LNCAP (cell line): ENCODE measurements around the gene ZNF33B.

Source experiments
- TF ChIP-seq, protein P1 (sequence below): fragments of 450-650 bp; IDR thresholded peaks from 2 replicates; pipeline ENCODE4 v1.5.1; 2017; ENCODE audit warnings: mild to moderate bottlenecking

ZNF33B gene

DNA sequence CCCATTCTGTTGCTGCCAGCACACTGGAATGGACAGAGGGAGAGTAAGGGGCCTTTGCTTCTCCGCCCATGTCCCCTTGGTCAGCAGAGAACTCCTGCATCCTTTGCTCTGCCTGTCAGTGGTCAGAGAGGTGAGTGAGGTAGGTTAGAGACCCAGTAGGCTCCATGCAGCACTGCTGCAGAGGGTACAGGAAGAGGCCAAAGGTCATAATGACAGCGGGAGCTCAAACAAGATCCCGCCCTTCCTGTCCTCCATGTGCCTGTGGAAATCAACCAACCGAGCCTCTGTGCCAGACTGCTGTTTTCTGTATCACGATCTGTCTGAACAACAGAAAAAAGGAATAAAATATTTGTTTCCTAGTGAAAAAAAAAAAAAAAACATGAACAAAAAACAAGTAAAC lies 81.4 kb downstream of the ZNF33B start:
- TF ChIP-seq, protein P1, sequence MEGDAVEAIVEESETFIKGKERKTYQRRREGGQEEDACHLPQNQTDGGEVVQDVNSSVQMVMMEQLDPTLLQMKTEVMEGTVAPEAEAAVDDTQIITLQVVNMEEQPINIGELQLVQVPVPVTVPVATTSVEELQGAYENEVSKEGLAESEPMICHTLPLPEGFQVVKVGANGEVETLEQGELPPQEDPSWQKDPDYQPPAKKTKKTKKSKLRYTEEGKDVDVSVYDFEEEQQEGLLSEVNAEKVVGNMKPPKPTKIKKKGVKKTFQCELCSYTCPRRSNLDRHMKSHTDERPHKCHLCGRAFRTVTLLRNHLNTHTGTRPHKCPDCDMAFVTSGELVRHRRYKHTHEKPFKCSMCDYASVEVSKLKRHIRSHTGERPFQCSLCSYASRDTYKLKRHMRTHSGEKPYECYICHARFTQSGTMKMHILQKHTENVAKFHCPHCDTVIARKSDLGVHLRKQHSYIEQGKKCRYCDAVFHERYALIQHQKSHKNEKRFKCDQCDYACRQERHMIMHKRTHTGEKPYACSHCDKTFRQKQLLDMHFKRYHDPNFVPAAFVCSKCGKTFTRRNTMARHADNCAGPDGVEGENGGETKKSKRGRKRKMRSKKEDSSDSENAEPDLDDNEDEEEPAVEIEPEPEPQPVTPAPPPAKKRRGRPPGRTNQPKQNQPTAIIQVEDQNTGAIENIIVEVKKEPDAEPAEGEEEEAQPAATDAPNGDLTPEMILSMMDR, result no peak

DNA sequence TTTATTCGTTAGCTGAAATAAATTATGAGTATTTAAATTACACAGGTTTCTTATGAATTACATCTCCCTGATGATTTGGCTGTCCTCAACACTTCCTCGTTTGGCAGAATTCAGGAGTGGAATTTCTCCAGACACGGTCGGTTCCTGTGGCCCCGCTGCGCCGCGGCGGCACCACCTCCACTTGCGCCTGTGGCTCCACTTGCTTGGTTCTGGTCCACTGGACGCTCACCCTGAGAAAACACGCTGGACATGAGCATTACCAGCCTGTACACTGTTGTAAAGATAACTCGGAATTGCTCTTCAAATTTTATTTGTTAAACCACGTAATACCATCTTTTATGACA lies 85.3 kb downstream of the ZNF33B start:
- TF ChIP-seq, protein P1, result no peak

DNA sequence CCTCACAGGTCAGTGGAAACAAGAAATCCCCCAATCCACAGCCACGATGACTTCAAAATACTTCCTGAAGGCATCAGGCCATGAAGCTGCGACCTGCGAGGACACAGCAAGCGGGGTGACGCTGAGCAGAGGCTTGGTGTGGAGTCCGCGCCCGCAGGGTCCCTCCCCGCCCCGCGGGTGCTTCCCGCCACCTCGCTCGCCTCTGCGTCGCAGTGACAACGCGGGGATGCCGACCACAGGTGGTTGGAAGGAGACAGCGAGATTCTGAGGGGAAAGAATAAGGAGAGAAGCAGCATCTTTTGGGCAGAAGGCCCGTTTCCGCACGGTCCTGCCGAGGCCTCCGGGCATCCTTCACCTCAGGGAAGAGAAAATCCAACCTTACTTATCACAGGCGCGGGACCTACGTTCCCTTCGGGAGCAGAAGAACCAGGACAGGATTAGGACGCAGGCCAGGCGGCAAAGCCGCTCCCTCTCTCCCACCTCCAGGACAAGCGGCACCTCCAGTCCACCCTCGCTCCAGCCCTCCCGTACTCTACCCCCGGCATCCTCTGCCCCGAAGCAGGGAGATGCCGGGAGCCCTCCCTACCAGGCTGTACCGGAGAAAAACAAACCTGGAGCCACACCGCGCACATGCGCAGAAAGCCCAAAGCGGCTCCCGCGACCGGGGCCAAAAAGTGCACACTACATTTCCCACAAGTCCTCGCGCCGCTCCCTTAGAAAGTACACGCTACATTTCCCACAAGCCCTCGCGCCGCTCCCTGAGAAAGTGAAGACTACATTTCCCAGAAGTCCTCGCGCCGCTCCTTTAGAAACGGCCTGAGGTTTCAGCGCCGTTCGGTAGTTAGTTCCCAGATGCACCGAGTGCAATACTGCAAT lies 85.9 kb downstream of the ZNF33B start:
- TF ChIP-seq, protein P1, result no peak

DNA sequence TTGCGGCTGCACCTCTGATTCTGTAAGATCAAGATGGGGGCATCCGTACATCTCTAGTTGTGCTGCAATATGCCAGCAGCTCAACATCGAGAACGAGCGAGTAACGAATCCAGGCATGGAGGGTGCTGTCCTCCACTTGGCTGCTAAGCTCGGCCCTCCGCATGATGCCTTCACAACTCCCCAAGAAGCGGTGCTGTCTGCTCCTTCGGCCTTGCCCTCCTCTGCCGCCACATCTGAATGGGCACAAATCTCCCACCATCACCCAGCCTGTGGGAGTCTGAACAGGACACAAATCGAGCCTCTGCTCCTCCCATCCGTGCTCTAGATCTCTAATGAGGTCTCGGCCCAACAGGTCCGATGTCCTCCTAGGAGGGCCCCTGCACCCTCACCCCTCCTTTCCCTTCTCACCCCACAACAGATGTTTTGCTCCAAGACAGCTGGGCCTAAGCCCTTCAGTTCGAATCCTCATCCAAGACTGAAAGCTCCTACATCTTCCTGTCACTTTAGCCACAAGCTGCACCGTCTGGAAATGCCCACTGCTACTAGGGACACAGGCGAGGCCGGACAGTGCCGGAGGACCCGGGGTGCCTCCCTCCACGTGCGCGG lies 86.7 kb downstream of the ZNF33B start:
- TF ChIP-seq, protein P1, result no peak

DNA sequence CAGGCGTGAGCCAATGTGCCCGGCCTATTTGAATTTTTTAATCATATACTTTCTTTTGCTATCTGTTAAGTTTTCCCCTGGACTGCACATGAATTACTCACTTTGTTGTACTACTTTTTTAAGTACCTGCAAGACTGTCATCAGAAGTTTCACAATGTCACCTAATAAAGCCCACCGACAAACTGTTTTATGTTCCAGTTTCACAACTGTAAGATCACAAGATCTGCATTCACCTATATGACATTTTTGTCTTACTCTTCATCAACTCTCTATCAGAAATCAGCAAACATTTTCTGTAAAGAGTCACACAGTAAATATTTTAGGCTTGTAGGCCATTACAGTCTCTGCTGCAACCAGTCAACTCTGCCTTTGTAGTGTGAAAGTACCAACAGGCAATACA lies 88.5 kb downstream of the ZNF33B start:
- TF ChIP-seq, protein P1, result no peak

DNA sequence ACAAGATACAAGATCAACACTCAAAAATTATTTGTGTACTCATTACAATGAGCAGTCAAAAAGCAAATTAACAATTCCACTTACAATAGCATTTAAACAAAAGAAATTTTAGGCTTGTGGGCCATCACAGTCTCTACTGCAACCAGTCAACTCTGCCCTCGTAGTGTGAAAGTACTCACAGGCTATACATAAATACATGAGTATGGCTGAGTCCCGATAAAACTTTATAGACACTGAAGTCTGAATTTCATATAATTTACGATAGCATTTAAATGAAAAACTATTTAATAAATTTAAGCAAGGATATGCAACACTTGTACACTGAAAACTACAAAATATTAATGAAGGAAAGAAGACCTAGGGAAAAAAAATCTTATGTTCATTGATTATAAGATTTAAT lies 90.1 kb downstream of the ZNF33B start:
- TF ChIP-seq, protein P1, result no peak

DNA sequence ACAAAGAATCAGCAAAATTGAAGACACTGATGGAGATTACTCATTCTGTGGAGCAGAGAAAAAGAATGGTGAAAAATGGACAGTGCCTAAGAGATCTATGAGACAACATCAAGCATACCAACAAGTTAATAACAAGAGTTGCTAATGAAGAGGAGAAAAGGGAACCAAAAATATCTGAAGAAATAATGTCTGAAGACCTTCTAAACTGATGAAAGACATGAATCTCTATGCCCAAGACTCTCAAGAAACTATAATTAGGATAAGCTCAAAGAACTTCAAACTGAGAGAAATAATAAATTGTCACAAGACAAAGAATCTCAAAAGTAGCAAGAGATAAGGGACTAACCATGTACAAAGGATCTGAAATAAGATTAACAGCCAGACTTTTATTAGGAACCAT lies 93.4 kb downstream of the ZNF33B start:
- TF ChIP-seq, protein P1, result no peak
